Measurements from ENCODE around the gene ASB8.
"Not testable (repeated sequence)": the region's sequence is repeated elsewhere in the genome, so short reads cannot be mapped to it uniquely, and the experiment has no call there.

ASB8 gene

GRCh38 chr12:48182631-48183030 is 25.3 kb upstream of the ASB8 start:
- DNase-seq, result no peak

- DNase-seq, result no peak
Measured at GRCh38 chr12:48180857-48181495, 23.7 kb upstream of the ASB8 start.

- no peak for DNase-seq
Measured at GRCh38 chr12:48180424-48180823, 23.1 kb upstream of the ASB8 start.

- no peak for DNase-seq
Measured at GRCh38 chr12:48179466-48179865, 22.2 kb upstream of the ASB8 start.

- DNase-seq, result no peak
Measured at GRCh38 chr12:48177982-48178381, 20.7 kb upstream of the ASB8 start.

GRCh38 chr12:48176417-48176751 is 19.1 kb upstream of the ASB8 start:
- no peak for DNase-seq

GRCh38 chr12:48175613-48176416 is 18.5 kb upstream of the ASB8 start:
- DNase-seq, result no peak

GRCh38 chr12:48169011-48169410 is 11.7 kb upstream of the ASB8 start:
- no peak for DNase-seq

GRCh38 chr12:48165089-48165981 is 8.0 kb upstream of the ASB8 start:
- no peak for DNase-seq

- no peak for DNase-seq
Measured at GRCh38 chr12:48164451-48164850, 7.1 kb upstream of the ASB8 start.

GRCh38 chr12:48163150-48163747 is 5.9 kb upstream of the ASB8 start:
- DNase-seq, result no peak

GRCh38 chr12:48160807-48161206 is 3.5 kb upstream of the ASB8 start:
- DNase-seq, result no peak

GRCh38 chr12:48160046-48160445 is 2.7 kb upstream of the ASB8 start:
- no peak for DNase-seq

- DNase-seq, result no peak
Measured at GRCh38 chr12:48157889-48158370, 615 bp upstream of the ASB8 start.

- DNase-seq, result no peak
Measured at GRCh38 chr12:48156652-48157017, 680 bp downstream of the ASB8 start.

GRCh38 chr12:48155786-48156185 is 1.5 kb downstream of the ASB8 start:
- DNase-seq, result not testable (repeated sequence)

- no peak for DNase-seq
Measured at GRCh38 chr12:48151103-48151771, 6.1 kb downstream of the ASB8 start.

- no peak for DNase-seq
Measured at GRCh38 chr12:48145981-48146380, 11.3 kb downstream of the ASB8 start.

- DNase-seq, result no peak
Measured at GRCh38 chr12:48143898-48144297, 13.4 kb downstream of the ASB8 start.

- DNase-seq, result no peak
Measured at GRCh38 chr12:48142818-48143674, 14.3 kb downstream of the ASB8 start.

GRCh38 chr12:48135027-48135426 is 22.3 kb downstream of the ASB8 start:
- no peak for DNase-seq

- DNase-seq, result no peak
Measured at GRCh38 chr12:48132826-48133225, 24.5 kb downstream of the ASB8 start.
